DND-41 (cell line): ENCODE data around the gene FAM3B.

Source experiments
- ATAC-seq: fragments of 200-7000 bp; cut with Tn5 transposase; 3 replicates; pipeline ENCODE4 v1.9.1; 2021; ENCODE audit warnings: low read depth; ENCODE audit not compliant: insufficient read depth
- DNase-seq: peaks from one replicate; pipeline ENCODE4 v3.0.0-alpha.2; 2020
- H2AFZ ChIP-seq: 2 replicates; pipeline ENCODE4 v1.6.0; 2012; ENCODE audit warnings: low read depth, low read length
- H3K27ac ChIP-seq: 2 replicates; pipeline ENCODE4 v1.5.1; 2012; ENCODE audit warnings: low read length, inconsistent platforms
- H3K27me3 ChIP-seq: fragments of 200-600 bp; sonication (generic); 2 replicates; pipeline ENCODE4 v1.6.0; 2012; ENCODE audit warnings: low read length, mild to moderate bottlenecking, inconsistent platforms; ENCODE audit not compliant: insufficient read depth, poor library complexity
- H3K36me3 ChIP-seq: 2 replicates; pipeline ENCODE4 v1.5.1; 2012; ENCODE audit warnings: low read length, inconsistent platforms; ENCODE audit not compliant: insufficient read depth
- H3K4me1 ChIP-seq: 2 replicates; pipeline ENCODE4 v1.5.1; 2012; ENCODE audit warnings: mild to moderate bottlenecking, low read length; ENCODE audit not compliant: insufficient read depth
- H3K4me2 ChIP-seq: 2 replicates; pipeline ENCODE4 v1.6.0; 2012; ENCODE audit warnings: mild to moderate bottlenecking, moderate library complexity, low read length, inconsistent platforms; ENCODE audit not compliant: insufficient read depth
- H3K4me3 ChIP-seq, 2 experiments: fragments of 200-600 bp in 1 of 2; shearing (Covaris generic) in 1 of 2; 2 replicates each; pipeline ENCODE4 v1.5.1; 2012 to 2016; ENCODE audit warnings: inconsistent platforms in 2 of 2, low read length in 2 of 2, mild to moderate bottlenecking in 2 of 2, low read depth in 1 of 2, moderate library complexity in 1 of 2
- H3K79me2 ChIP-seq: 2 replicates; pipeline ENCODE4 v1.6.0; 2012; ENCODE audit warnings: low read length, inconsistent platforms; ENCODE audit not compliant: insufficient read depth
- H3K9ac ChIP-seq: 2 replicates; pipeline ENCODE4 v1.6.0; 2012; ENCODE audit warnings: low read depth, mild to moderate bottlenecking, inconsistent platforms, low read length, moderate library complexity
- H3K9me3 ChIP-seq: 2 replicates; pipeline ENCODE4 v1.5.1; 2012; ENCODE audit warnings: low read length, moderate library complexity, mild to moderate bottlenecking, inconsistent platforms; ENCODE audit not compliant: insufficient read depth, severe bottlenecking
- H4K20me1 ChIP-seq: 2 replicates; pipeline ENCODE4 v1.6.0; 2012; ENCODE audit warnings: low read length; ENCODE audit not compliant: insufficient read depth
- EZH2 ChIP-seq: IDR thresholded peaks from 3 replicates; pipeline ENCODE4 v1.6.1; 2012; ENCODE audit warnings: borderline replicate concordance, low read depth, mild to moderate bottlenecking, moderate library complexity, low read length, inconsistent platforms; ENCODE audit not compliant: severe bottlenecking
- TF ChIP-seq, protein P1 (sequence below): IDR thresholded peaks from 2 replicates; pipeline ENCODE4 v1.5.1; 2012; ENCODE audit warnings: borderline replicate concordance, low read length, moderate library complexity, mild to moderate bottlenecking; ENCODE audit not compliant: poor library complexity, severe bottlenecking; ENCODE audit errors: extremely low read depth

The FAM3B gene

DNA sequence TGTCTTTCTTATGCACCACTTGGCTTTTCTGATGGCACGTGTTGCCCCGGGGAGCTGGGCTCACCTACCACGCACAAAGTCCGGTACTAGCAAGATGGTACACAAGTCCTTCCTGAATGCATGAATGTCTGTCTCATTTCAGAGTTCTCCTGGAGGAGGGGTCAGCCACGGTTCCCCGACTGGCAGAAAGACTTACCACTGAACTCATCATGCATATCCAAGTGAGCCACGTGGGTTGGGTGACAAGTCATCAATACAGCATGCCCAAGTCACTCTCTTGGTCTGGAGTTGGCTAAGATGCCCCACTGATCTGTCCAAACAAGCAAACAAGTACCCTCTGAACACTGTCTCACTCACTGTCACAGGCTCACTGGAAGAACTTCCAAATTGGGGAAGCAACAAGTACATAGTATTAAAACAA lies 80.9 kb downstream of the FAM3B start:
- H3K9me3 ChIP-seq: no peaks in the 10 kb centered on the region
- H4K20me1 ChIP-seq: no peaks in the 10 kb centered on the region
- H2AFZ ChIP-seq: no peak overlapping the region
- H3K4me2 ChIP-seq: no peak overlapping the region
- no peak overlapping the region for H3K9ac ChIP-seq
- peaks cover 62% of the 10 kb centered on the region for H3K36me3 ChIP-seq
- ATAC-seq (no peak), DNase-seq (no peak)
- no peaks in the 10 kb centered on the region for H3K79me2 ChIP-seq
- no peak overlapping the region for H3K27ac ChIP-seq
- no peaks in the 10 kb centered on the region for H3K4me1 ChIP-seq
- no peak for TF ChIP-seq EZH2
- TF ChIP-seq, protein P1, sequence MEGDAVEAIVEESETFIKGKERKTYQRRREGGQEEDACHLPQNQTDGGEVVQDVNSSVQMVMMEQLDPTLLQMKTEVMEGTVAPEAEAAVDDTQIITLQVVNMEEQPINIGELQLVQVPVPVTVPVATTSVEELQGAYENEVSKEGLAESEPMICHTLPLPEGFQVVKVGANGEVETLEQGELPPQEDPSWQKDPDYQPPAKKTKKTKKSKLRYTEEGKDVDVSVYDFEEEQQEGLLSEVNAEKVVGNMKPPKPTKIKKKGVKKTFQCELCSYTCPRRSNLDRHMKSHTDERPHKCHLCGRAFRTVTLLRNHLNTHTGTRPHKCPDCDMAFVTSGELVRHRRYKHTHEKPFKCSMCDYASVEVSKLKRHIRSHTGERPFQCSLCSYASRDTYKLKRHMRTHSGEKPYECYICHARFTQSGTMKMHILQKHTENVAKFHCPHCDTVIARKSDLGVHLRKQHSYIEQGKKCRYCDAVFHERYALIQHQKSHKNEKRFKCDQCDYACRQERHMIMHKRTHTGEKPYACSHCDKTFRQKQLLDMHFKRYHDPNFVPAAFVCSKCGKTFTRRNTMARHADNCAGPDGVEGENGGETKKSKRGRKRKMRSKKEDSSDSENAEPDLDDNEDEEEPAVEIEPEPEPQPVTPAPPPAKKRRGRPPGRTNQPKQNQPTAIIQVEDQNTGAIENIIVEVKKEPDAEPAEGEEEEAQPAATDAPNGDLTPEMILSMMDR: no peak
- no peak overlapping the region for H3K4me3 ChIP-seq
- H3K27me3 ChIP-seq: no peaks in the 10 kb centered on the region

DNA sequence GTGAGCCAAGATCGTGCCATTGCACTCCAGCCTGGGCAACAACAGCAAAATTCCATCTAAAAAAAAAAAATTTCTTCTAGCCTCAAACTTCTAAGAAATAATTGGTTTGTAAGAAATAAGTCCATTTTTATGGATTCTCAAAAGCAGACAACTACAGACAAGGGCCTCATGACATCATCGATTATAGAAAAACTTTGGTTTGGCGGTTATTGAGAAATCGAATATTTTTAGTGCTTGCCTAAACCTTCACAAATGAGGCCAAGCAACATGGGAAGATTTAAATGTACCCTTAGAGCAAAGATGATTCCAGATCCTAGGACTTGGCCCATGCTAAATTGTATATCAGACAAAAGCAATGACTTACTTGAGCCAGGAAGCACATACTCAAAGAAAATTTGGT lies 81.7 kb downstream of the FAM3B start:
- Histone ChIP-seq H3K27ac (no peak overlapping the region), H3K4me1 (no peaks in the 10 kb centered on the region), H3K9ac (no peak overlapping the region), H3K36me3 (peaks cover 68% of the 10 kb centered on the region), H4K20me1 (no peaks in the 10 kb centered on the region), H3K4me3 (no peak overlapping the region), H3K9me3 (no peaks in the 10 kb centered on the region), H3K27me3 (no peaks in the 10 kb centered on the region), H3K4me2 (no peak overlapping the region), H3K79me2 (no peaks in the 10 kb centered on the region), H2AFZ (no peak overlapping the region)
- TF ChIP-seq, protein P1: no peak
- no peak for TF ChIP-seq EZH2
- ATAC-seq (no peak), DNase-seq (no peak)

DNA sequence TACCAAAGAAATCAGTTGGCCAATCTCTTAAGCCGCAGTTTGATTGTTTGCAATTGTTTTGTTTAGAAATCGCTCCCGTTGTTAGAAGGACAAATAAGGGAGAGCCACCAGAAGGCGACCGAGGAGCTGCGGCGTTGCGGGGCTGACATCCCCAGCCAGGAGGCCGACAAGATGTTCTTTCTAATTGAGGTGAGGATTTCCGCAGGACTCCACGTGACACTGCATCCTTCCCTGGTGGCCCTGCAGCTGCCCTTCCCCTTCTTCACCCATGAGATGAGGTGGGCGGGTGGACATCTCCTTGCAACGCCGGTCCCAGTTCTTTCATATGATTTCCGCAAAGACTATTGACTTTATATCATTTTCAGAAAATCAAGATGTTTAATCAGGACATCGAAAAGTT lies 82.2 kb downstream of the FAM3B start:
- no peaks in the 10 kb centered on the region for H3K79me2 ChIP-seq

More for the DNA sequence above, 82.2 kb downstream of the FAM3B start:
- peaks cover 74% of the 10 kb centered on the region for H3K36me3 ChIP-seq
- H3K9me3 ChIP-seq: no peaks in the 10 kb centered on the region
- no peak overlapping the region for H3K4me3 ChIP-seq
- no peaks in the 10 kb centered on the region for H3K4me1 ChIP-seq
- ATAC-seq (no peak), DNase-seq (no peak)
- H3K27me3 ChIP-seq: no peaks in the 10 kb centered on the region
- H3K4me2 ChIP-seq: no peak overlapping the region
- no peak overlapping the region for H2AFZ ChIP-seq
- H3K9ac ChIP-seq: no peak overlapping the region
- no peak for TF ChIP-seq EZH2
- TF ChIP-seq, protein P1: no peak
- no peaks in the 10 kb centered on the region for H4K20me1 ChIP-seq
- H3K27ac ChIP-seq: no peak overlapping the region
